KG1 (cell line): ENCODE data around the gene SAXO1.
"Not testable (repeated sequence)": the region's sequence is repeated elsewhere in the genome, so short reads cannot be mapped to it uniquely, and the experiment has no call there.

Experiments used
- DNase-seq: peaks from one replicate; lab custom pipeline; 2025; lab: John Stamatoyannopoulos, UW

The SAXO1 gene

DNA sequence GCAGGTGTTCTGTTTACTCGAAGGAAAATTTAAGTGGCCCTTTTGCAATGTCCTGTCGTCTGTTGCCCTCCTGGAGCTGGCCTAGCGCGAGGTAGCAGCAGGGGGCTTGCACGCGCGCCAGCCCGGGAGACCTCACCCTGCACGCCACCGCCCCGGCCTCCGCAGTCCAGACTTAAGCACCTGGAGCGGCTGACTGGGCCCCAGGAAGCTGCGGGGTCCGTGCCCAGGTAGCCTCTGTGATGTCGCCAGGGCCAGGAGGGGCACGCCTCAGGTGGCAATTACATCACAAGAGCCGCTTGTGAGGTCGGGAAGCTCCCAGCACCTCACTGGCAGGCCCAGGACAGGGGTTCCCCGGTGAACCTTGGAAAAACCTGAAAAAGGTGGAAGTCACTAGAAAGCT, at the start of gene SAXO1:
SAXO1 (minus strand) TSS at position 195 of the 400 bp plus-strand sequence. CDS start 301 bp downstream, outside the sequence.
- no peak for DNase-seq

DNA sequence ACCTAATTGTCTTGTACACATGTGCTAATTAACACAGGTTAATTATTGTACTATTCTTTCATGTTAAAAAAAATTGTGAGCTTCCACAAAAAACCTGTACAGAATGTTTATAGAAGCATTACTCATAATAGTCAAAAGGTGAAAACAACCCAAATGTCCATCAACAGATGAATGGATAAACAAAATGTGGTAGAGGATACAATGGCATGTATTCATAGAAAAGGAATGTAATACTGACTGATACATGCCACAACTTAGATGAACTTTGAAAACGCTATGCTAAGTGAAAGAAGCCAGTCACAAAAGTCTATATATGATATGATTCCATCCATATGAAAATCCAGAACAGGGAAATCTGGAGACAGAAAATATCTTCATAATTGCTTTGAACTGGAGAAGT, 41.8 kb upstream of the SAXO1 start:
- no peak for DNase-seq

DNA sequence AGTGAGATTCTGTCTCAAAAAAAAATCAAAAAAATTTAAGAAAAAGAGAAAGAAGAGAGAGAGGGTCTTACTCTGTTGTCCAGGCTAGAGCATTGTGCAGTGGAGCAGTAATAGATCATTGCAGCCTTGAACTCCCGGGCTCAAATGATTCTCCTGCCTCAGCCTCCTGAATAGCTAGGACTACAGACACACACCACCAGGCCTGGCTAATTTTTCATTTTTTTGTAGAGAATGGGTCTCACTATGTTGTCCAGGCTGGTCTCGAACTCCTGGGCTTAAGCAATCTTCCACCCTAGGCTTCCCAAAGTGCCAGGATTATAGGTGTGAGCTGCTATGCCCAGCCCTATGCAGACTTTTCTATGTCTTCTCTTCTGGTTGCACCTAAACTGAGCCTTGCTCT, 41.2 kb upstream of the SAXO1 start:
- no peak for DNase-seq

DNA sequence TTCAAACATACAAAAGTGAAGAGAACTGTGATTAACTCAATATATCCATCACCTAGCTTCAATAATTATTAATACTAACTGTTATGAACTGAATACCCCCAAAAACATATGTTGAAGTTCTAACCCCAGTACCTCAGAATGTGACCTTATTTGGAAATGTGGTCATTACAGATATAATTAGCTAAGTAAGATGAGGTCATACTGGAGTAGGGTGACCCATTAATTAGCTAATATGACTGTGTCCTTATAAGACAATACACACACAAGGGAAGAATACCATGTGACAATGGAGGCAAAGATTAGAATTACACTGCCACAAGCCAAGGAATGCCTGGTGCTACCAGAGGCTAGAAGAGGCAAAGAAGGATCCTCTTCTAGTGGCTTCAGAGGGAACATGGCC, 24.0 kb upstream of the SAXO1 start:
- DNase-seq: no peak

DNA sequence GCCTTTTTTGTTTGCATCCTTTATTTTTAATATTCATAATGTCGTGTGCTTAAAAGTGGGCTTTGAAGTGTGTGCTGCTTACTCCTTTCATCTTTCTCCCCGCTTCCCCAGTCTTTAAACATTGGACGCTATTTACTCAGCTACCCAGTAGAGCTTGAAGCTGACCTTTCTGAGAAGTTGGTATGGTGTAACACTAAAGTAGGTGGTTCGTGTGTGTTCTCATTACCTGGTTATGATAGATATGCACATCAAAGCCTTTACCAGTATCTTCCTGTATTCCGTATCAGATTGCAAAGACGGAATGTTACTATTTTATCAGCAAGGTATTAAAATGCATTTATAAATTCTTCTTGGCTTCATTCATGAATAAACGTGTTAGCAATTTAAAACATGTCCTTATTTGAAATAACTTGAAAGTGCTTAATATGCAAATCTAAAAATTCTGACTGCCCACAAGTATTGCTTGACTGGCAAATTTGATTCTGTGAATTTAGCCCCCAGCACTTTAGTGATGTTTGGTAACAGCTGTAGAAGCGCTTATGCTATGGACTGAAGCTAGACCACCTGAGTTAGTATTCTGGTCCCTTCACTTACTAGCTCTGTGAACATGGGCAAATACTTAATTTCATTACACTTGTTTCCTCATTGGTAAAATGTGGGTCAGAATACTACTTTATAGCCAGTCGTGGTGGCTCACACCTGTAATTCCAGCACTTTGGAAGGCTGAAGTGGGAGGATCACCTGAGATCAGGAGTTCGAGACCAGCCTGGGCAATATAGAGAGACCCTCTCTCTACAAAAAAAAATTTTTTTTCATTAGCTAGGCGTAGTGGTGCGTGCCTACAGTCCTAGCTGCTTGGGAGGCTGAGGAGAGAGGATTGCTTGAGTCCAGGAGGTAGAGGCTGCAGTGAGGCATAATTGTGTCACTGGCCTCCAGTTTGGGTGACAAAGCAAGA, 17.9 kb upstream of the SAXO1 start:
- no peak for DNase-seq

GRCh38 chr9:19049917-19050636, 17.1 kb upstream of the SAXO1 start:
- DNase-seq: no peak

DNA sequence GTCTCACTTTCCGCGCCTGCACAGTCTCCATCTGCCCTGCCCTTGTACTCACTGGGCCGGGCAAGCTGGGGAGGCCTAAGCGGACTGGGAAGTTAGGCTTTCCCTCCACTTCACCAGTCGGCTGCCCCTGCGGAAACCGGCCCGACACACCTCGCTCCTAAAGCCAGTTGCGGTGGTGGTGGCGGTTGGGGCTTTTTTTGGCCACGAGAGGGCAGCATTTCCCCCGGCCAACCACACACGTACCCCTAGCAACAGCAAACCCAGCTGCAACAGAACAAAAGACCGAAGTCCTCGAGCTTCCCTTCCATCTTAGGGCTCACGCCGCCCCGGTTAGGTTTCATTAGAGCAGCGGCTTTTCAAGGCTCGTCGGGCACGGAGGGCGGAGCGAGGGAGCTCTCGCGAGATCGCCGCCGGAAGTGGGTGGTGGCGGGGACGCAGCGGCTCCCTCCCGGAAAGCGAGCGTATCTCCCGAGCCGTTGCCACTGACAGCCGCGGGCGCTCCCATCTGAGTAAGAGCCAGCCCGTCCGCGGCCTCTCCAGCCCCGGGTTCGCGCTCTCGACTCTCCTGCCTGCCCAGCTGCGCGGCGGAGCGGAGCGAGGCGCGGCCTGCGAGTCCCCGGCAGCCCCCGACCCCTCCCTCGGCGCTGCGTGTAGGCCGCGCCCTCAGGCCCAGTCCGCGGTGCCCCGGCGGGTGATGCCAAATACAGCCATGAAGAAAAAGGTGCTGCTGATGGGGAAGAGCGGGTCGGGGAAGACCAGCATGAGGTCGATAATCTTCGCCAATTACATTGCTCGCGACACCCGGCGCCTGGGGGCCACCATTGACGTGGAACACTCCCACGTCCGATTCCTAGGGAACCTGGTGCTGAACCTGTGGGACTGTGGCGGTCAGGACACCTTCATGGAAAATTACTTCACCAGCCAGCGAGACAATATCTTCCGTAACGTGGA, 16.2 kb upstream of the SAXO1 start, which contains the start of gene RRAGA:
RRAGA (plus strand) TSS at position 462 of the 951 bp plus-strand sequence; CDS start at position 695, 233 bp downstream.
- DNase-seq: peak; percentile 87

- no peak for DNase-seq
Observed at GRCh38 chr9:19036611-19037010, 3.6 kb upstream of the SAXO1 start.

- DNase-seq: no peak
Observed at GRCh38 chr9:19032406-19032805, 603 bp downstream of the SAXO1 start.

DNA sequence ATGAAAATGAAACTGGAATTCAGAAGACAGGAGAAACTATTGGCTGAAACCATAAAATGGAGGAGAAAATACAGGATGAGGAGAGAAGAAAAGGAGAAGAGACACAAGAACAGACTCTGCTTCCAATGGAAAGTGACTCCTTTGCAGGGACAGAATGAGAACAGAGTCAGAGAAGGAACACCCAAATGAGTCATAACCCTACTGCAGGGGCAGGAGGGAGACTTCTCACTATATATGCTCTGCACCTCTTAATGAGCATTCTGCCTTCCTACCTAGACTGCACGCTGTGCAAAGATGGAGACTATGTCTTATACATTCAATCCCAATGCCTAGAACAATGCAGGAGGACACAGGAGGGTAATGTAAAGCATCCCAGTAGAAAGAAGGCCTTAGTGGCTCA, 2.1 kb downstream of the SAXO1 start:
- no peak for DNase-seq

- DNase-seq: no peak
Observed at GRCh38 chr9:19028835-19029451, 4.1 kb downstream of the SAXO1 start.

- DNase-seq: no peak
Observed at GRCh38 chr9:19027825-19028224, 5.2 kb downstream of the SAXO1 start.

DNA sequence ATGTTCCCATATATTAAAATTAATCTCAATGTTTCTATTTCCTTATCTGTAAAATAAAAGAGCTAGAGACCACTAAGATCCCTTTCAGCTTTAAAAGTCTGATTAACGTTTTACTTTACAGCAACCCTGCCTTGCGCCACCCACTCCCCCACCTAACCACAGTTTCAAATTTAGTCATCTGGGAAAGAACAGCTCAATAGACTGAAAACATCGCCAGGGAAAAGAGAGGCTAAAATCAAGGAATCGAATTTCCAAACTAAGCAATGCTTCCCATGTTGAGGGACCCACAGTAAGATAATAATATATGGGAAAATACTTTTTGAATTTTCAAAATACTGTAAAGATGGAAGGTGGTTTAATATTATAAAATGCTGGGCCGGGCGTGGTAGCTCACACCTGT, 6.6 kb downstream of the SAXO1 start:
- DNase-seq: no peak

- DNase-seq: no peak
Observed at GRCh38 chr9:19023078-19023477, 9.9 kb downstream of the SAXO1 start.

DNA sequence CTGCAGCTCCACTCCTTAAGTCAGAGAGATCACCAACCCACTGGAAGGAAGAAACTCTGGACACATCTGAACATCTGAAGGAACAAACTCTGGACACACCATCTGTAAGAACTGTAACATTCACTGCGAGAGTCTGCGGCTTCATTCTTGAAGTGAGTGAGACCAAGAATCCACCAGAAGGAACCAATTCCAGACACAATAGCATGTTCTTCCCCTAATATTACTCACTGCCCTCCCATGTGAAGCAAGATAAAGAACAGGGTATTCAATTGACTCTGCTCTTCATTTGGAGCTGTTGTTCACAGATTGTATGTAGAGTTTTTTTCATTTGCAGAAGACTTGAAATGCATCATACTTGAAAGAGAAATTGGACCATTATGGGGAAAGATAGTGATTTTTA, 10.8 kb downstream of the SAXO1 start:
- no peak for DNase-seq

- DNase-seq: not testable (repeated sequence)
Observed at GRCh38 chr9:19021649-19022048, 11.4 kb downstream of the SAXO1 start.

- DNase-seq: peak; percentile 19
Observed at GRCh38 chr9:19020886-19021455, 12.0 kb downstream of the SAXO1 start.

GRCh38 chr9:19018201-19018600, 14.8 kb downstream of the SAXO1 start:
- DNase-seq: no peak

DNA sequence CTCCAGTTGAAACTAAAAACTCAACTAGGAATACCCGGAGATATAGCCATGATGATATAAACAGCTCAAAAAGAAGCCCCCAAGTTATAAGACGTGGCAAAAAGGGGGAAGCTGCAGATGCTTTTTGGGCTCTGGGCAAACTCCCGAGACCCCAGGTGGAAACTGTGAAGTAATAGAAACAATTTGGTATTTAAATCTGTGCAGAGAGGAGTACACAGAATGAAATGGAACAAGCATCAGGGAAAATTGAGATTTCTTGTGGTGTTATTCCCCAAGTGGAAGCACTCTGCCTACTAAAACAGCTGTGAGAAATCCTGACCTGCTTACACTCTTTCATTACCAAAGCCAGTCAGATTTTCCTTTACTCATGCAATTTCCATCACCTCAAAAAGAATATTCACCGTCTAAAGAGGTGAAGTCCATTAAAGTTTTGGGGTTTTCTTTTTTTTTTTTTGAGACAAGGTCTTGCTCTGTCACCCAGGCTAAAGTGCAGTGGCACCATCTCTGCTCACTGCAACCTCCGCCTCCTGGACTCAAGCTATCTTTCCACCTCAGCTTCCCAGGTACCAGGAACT, 23.5 kb downstream of the SAXO1 start:
- DNase-seq: no peak

DNA sequence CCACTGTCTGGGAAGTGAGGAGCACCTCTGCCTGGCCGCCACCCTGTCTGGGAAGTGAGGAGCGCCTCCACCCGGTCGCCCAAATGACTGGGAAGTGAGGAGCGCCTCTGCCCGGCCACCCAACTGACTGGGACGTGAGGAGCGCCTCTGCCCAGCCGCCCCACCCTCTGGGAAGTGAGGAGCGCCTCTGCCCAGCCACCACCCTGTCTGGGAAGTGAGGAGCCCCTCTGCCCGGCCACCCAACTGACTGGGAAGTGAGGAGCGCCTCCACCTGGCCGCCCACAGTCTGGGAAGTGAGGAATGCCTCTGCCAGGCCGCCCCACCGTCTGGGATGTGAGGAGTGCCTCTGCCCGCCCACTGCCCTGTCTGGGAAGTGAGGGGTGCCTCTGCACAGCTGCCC, 32.9 kb downstream of the SAXO1 start:
- no peak for DNase-seq
